H1 (cell line): ENCODE measurements around the gene COL25A1. TPM values are rescaled to one million over a fixed set of nuclear protein-coding genes. Genes with fewer than 3 reads are reported as not detected.

Source experiments
- CTCF ChIA-PET: fragments of 300-600 bp; sonication (Branson Sonifier 250); formaldehyde crosslinking; loops from one replicate; lab custom pipeline; 2021; ENCODE audit not compliant: partially characterized antibody; lab: Charles Lee
- POLR2A ChIA-PET: fragments of 300-600 bp; sonication (Branson Sonifier 250); formaldehyde crosslinking; loops from one replicate; lab custom pipeline; 2021; ENCODE audit warnings: inconsistent platforms; ENCODE audit not compliant: partially characterized antibody; lab: Charles Lee
- DNase-seq, 2 experiments: peaks; one replicate each; pipeline versions ENCODE4 v3.0.0 to v3.0.0-alpha.2; 2010 to 2022; ENCODE audit warnings: low spot score in 2 of 2, low read depth in 1 of 2, mixed read lengths in 1 of 2
- FAIRE-seq: peaks from 2 replicates; lab custom pipeline; 2011; peaks lifted over from hg19 to GRCh38; lab: Jason Lieb, UNC
- H2AFZ ChIP-seq: 2 replicates; pipeline ENCODE4 v1.8.1; 2012; ENCODE audit warnings: low read length, inconsistent platforms
- H2AK5ac ChIP-seq: 2 replicates; pipeline ENCODE4 v1.6.1; 2013; ENCODE audit warnings: low read depth, low read length
- H2BK120ac ChIP-seq: replicated peaks from 2 replicates; pipeline ENCODE3; 2013; ENCODE audit warnings: low read depth, low read length, inconsistent platforms
- H2BK12ac ChIP-seq: 2 replicates; pipeline ENCODE4 v1.6.1; 2013; ENCODE audit warnings: low read depth, low read length
- H2BK15ac ChIP-seq: 2 replicates; pipeline ENCODE4 v1.6.1; 2013; ENCODE audit warnings: low read length
- H2BK20ac ChIP-seq: 2 replicates; pipeline ENCODE4 v1.6.1; 2013; ENCODE audit warnings: low read length
- H2BK5ac ChIP-seq: 2 replicates; pipeline ENCODE4 v1.6.1; 2013; ENCODE audit warnings: low read depth, low read length
- H3K14ac ChIP-seq: 2 replicates; pipeline ENCODE4 v1.6.1; 2013; ENCODE audit warnings: inconsistent platforms; ENCODE audit not compliant: insufficient read length
- H3K18ac ChIP-seq: 2 replicates; pipeline ENCODE4 v1.6.1; 2013; ENCODE audit warnings: low read length; ENCODE audit errors: extremely low read depth
- H3K23ac ChIP-seq: 2 replicates; pipeline ENCODE4 v1.6.1; 2013; ENCODE audit warnings: inconsistent platforms; ENCODE audit not compliant: insufficient read length
- H3K23me2 ChIP-seq: 2 replicates; pipeline ENCODE4 v1.6.1; 2013; ENCODE audit warnings: low read depth, low read length
- H3K27ac ChIP-seq: 2 replicates; pipeline ENCODE4 v1.6.1; 2011; ENCODE audit warnings: low read depth, low read length, inconsistent platforms
- H3K27me3 ChIP-seq, 4 experiments: replicated peaks in 1 of 4; 1 replicate in 1 of 4; 2 replicates in 3 of 4; pipeline versions ENCODE4 v1.6.1 to v1.8.1; 2011 to 2013; ENCODE audit warnings: low read length in 3 of 4, mild to moderate bottlenecking in 3 of 4, inconsistent platforms in 2 of 4, mixed read lengths in 2 of 4, moderate library complexity in 1 of 4; ENCODE audit not compliant: control insufficient read depth in 3 of 4, insufficient read depth in 3 of 4; ENCODE audit errors: extremely low read depth in 1 of 4
- H3K36me3 ChIP-seq, 4 experiments: 2 replicates each; pipeline versions ENCODE4 v1.6.1 to v1.8.1; 2011 to 2013; ENCODE audit warnings: mild to moderate bottlenecking in 4 of 4, low read length in 3 of 4, moderate library complexity in 2 of 4, control low read depth in 1 of 4, inconsistent platforms in 1 of 4; ENCODE audit not compliant: insufficient read depth in 4 of 4, control insufficient read depth in 2 of 4
- H3K4ac ChIP-seq: replicated peaks from 2 replicates; pipeline ENCODE3; 2013; ENCODE audit warnings: low read length, low read depth, mixed read lengths, inconsistent platforms; ENCODE audit not compliant: insufficient read length
- H3K4me1 ChIP-seq, 4 experiments: replicated peaks in 1 of 4; 1 replicate in 1 of 4; 2 replicates in 3 of 4; pipeline versions ENCODE4 v1.6.1 to v1.8.1; 2011 to 2013; ENCODE audit warnings: low read length in 3 of 4, inconsistent platforms in 2 of 4, mixed read lengths in 1 of 4; ENCODE audit not compliant: insufficient read depth in 4 of 4, control insufficient read depth in 3 of 4
- H3K4me2 ChIP-seq, 2 experiments: 2 replicates each; pipeline versions ENCODE4 v1.6.1 to v1.8.1; 2011 to 2013; ENCODE audit warnings: low read depth in 2 of 2, low read length in 2 of 2, control low read depth in 1 of 2, inconsistent platforms in 1 of 2, mild to moderate bottlenecking in 1 of 2; ENCODE audit not compliant: insufficient read depth in 1 of 2
- H3K4me3 ChIP-seq, 4 experiments: fragments of 200-600, 300-600 bp in 1 of 4; sonication (generic), shearing (Covaris generic), sonication (Bioruptor Twin) in 1 of 4; 2 replicates each; pipeline versions ENCODE4 v1.5.1 to v1.8.1; 2011 to 2016; ENCODE audit warnings: low read length in 4 of 4, low read depth in 3 of 4, control low read depth in 2 of 4, inconsistent platforms in 2 of 4, mild to moderate bottlenecking in 2 of 4, mixed read lengths in 1 of 4, moderate library complexity in 1 of 4; ENCODE audit not compliant: insufficient read depth in 2 of 4; ENCODE audit errors: extremely low read depth in 1 of 4
- H3K56ac ChIP-seq: replicated peaks from 2 replicates; pipeline ENCODE3; 2013; ENCODE audit warnings: low read depth, mild to moderate bottlenecking, mixed read lengths, low read length, inconsistent platforms; ENCODE audit not compliant: insufficient read length
- H3K79me1 ChIP-seq: 2 replicates; pipeline ENCODE4 v1.6.1; 2013; ENCODE audit warnings: low read depth, low read length, control low read depth
- H3K79me2 ChIP-seq, 2 experiments: 2 replicates each; pipeline versions ENCODE4 v1.6.1 to v1.8.1; 2012 to 2013; ENCODE audit warnings: low read length in 2 of 2, mild to moderate bottlenecking in 2 of 2, inconsistent platforms in 1 of 2; ENCODE audit not compliant: insufficient read depth in 2 of 2, control insufficient read depth in 1 of 2
- H3K9ac ChIP-seq, 4 experiments: replicated peaks in 1 of 4; 1 replicate in 1 of 4; 2 replicates in 3 of 4; pipeline versions ENCODE4 v1.6.1 to v1.8.1; 2011 to 2013; ENCODE audit warnings: low read depth in 3 of 4, low read length in 3 of 4, control low read depth in 2 of 4, mild to moderate bottlenecking in 2 of 4, moderate library complexity in 2 of 4, inconsistent platforms in 1 of 4; ENCODE audit errors: extremely low read depth in 1 of 4
- H3K9me3 ChIP-seq, 2 experiments: 2 replicates each; pipeline versions ENCODE4 v1.6.1 to v1.8.1; 2012 to 2013; ENCODE audit warnings: mild to moderate bottlenecking in 2 of 2, moderate library complexity in 2 of 2, control low read depth in 1 of 2, inconsistent platforms in 1 of 2, low read depth in 1 of 2, low read length in 1 of 2, mixed read lengths in 1 of 2; ENCODE audit not compliant: insufficient read depth in 2 of 2
- H4K20me1 ChIP-seq, 2 experiments: replicated peaks in 1 of 2; 2 replicates each; pipeline versions ENCODE3 to v1.8.1; 2011 to 2013; ENCODE audit warnings: inconsistent platforms in 2 of 2, low read length in 2 of 2, mild to moderate bottlenecking in 1 of 2; ENCODE audit not compliant: insufficient read depth in 2 of 2, control insufficient read depth in 1 of 2
- H4K5ac ChIP-seq: 2 replicates; pipeline ENCODE4 v1.6.1; 2013; ENCODE audit warnings: low read length, low read depth, mixed read lengths, inconsistent platforms; ENCODE audit not compliant: insufficient read length
- H4K8ac ChIP-seq: 2 replicates; pipeline ENCODE4 v1.8.0; 2013; ENCODE audit warnings: mild to moderate bottlenecking, moderate library complexity, low read length, inconsistent platforms; ENCODE audit not compliant: insufficient read depth; ENCODE audit errors: extremely low read depth
- H4K91ac ChIP-seq: replicated peaks from 2 replicates; pipeline ENCODE3; 2013; ENCODE audit warnings: low read length, mixed read lengths, inconsistent platforms; ENCODE audit not compliant: insufficient read length
- ATF3 ChIP-seq: IDR thresholded peaks from 2 replicates; pipeline ENCODE4 v1.6.1; 2011; ENCODE audit warnings: low read depth, mild to moderate bottlenecking, low read length; ENCODE audit not compliant: insufficient read depth
- BACH1 ChIP-seq: IDR thresholded peaks from 2 replicates; pipeline ENCODE4 v1.6.1; 2012; ENCODE audit warnings: low read length, improper control_type of control experiment
- CBX5 ChIP-seq: fragments of 300-800, 300-1000 bp; sonication (generic); IDR thresholded peaks from 2 replicates; pipeline ENCODE4 v1.7.1; 2016; ENCODE audit warnings: antibody characterized with exemption, low read length, low read depth
- HDAC6 ChIP-seq: IDR thresholded peaks from one replicate; pipeline ENCODE4 v1.7.1; 2012; ENCODE audit warnings: low read depth, mild to moderate bottlenecking, inconsistent platforms, low read length, moderate library complexity
- JUND ChIP-seq: IDR thresholded peaks from 2 replicates; pipeline ENCODE4 v1.6.1; 2011; ENCODE audit warnings: mild to moderate bottlenecking, improper control_type of control experiment, low read length
- NRF1 ChIP-seq: IDR thresholded peaks from 2 replicates; pipeline ENCODE4 v1.6.1; 2011; ENCODE audit warnings: mild to moderate bottlenecking, low read depth, low read length, improper control_type of control experiment
- RXRA ChIP-seq: IDR thresholded peaks from 2 replicates; pipeline ENCODE4 v1.6.1; 2011; ENCODE audit warnings: low read depth, mild to moderate bottlenecking, low read length, moderate library complexity; ENCODE audit not compliant: insufficient read depth
- SIX5 ChIP-seq: IDR thresholded peaks from 2 replicates; pipeline ENCODE4 v1.6.1; 2011; ENCODE audit warnings: mild to moderate bottlenecking, low read depth, low read length
- SP2 ChIP-seq: IDR thresholded peaks from 2 replicates; pipeline ENCODE4 v1.6.1; 2012; ENCODE audit warnings: mild to moderate bottlenecking, low read length, inconsistent platforms
- TCF12 ChIP-seq: IDR thresholded peaks from 2 replicates; pipeline ENCODE4 v1.6.1; 2011; ENCODE audit warnings: low read depth, mild to moderate bottlenecking, low read length
- WGBS, 2 experiments: shearing (Covaris generic) in 1 of 2; methylation state at CpG; one replicate each; pipeline versions ENCODE4 v1.1.6 to v1.1.7; 2013 to 2015; ENCODE audit warnings: low lambda C conversion rate in 2 of 2, mixed read lengths in 2 of 2, inconsistent platforms in 1 of 2, low coverage in 1 of 2, missing lambda C conversion rate in 1 of 2; ENCODE audit not compliant: insufficient replicate concordance in 2 of 2, insufficient coverage in 1 of 2, insufficient read length in 1 of 2; ENCODE audit errors: extremely low coverage in 1 of 2, missing lambda C conversion rate in 1 of 2; 5-methylcytosine and 5-hydroxymethylcytosine counted together
- polyA plus RNA-seq, 7 experiments: library from polyadenylated mRNA; depleted of rRNA in 3 of 7; stranded (reverse) in 5 of 7; unstranded in 2 of 7; fragments of >200 nt in 5 of 7; fragments of 200-250 nt in 2 of 7; gene quantifications; 1 replicate in 5 of 7; 2 replicates in 1 of 7; 4 replicates in 1 of 7; pipeline versions ENCODE4 v1.2.1 to v1.2.3, GENCODE V29; 2011 to 2013; ENCODE audit warnings: missing spikeins in 2 of 7, mixed read lengths in 2 of 7
- total RNA-seq: library from RNA; stranded (reverse); fragmentation: NEBNext Ultra II Directional; extraction: Animal tissue kit (Norgen Biotek cat#: 25700); gene quantifications from 2 replicates; pipeline ENCODE4 v1.2.1, GENCODE V29; 2021
- TF ChIP-seq, protein P1 (sequence below): IDR thresholded peaks from 2 replicates; pipeline ENCODE4 v1.6.1; 2011; ENCODE audit warnings: low read length, improper control_type of control experiment

The COL25A1 gene
- total and polyA plus RNA-seq, 2 of the 8 experiments (the other 6 are each of a cell fraction or from before 2014, with no cell fraction given), result 1.1 to 8.3 TPM

DNA sequence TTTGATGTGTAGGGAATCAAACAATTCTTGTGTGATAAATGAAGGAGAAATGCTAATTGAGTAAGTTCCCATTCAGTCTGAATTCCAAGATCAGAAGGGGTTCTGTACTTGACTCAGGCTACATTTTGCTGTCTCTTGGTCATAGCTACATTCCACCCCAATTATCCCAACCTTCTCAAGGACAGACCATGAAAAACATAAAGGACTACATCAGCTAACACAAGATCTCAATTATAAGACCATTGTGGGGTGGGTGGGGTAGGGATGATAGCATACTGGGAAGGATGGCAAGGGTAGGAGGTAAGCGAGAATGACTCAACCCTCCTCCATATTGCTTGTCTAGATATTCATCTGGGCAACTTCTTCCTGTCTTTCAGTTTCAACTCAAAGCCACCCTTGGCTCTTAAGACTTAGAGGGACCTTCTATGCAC is 452.2 kb downstream of the COL25A1 start:
- no peaks in the 10 kb centered on the region for H3K79me2 ChIP-seq
- TF ChIP-seq, protein P1, sequence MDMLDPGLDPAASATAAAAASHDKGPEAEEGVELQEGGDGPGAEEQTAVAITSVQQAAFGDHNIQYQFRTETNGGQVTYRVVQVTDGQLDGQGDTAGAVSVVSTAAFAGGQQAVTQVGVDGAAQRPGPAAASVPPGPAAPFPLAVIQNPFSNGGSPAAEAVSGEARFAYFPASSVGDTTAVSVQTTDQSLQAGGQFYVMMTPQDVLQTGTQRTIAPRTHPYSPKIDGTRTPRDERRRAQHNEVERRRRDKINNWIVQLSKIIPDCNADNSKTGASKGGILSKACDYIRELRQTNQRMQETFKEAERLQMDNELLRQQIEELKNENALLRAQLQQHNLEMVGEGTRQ, result no peak
- TF ChIP-seq SP2 (no peak), CBX5 (no peak), RXRA (no peak), TCF12 (no peak), SIX5 (no peak), JUND (no peak), NRF1 (no peak), ATF3 (no peak), HDAC6 (no peak), BACH1 (no peak)
- TF ChIP-seq, all 59 proteins: peak for 0
- Histone ChIP-seq H4K91ac (no peak overlapping the region), H3K14ac (no peak overlapping the region), H2AFZ (no peak overlapping the region), H3K9ac (no peak overlapping the region), H4K8ac (no peak overlapping the region), H3K56ac (no peak overlapping the region), H2BK20ac (no peak overlapping the region), H2AK5ac (no peak overlapping the region), H4K5ac (no peak overlapping the region), H3K4me2 (no peak overlapping the region), H3K4me3 (no peak overlapping the region), H2BK5ac (no peak overlapping the region), H3K36me3 (no peaks in the 10 kb centered on the region), H2BK120ac (no peak overlapping the region), H3K9me3 (no peaks in the 10 kb centered on the region), H4K20me1 (no peaks in the 10 kb centered on the region), H3K23ac (no peak overlapping the region), H2BK12ac (no peak overlapping the region), H3K4ac (no peak overlapping the region), H2BK15ac (no peak overlapping the region), H3K79me1 (no peaks in the 10 kb centered on the region), H3K23me2 (no peaks in the 10 kb centered on the region), H3K27me3 (no peaks in the 10 kb centered on the region), H3K18ac (no peak overlapping the region), H3K4me1 (peaks cover 0 to 10% (median 0%) of the 10 kb centered on the region in 4 experiments; a peak in 1 of 7 replicates), H3K27ac (no peak overlapping the region)
- POLR2A ChIA-PET, result no interaction called here
- 88% methylated on average over 1 of the region's 1 CpG; no CpG with 5 or more reads in 1 of the 2 experiments for WGBS, 2 experiments
- CTCF ChIA-PET, result no interaction called here
- FAIRE-seq, result no peak
- no peak for DNase-seq
